ENCODE data around the gene ITIH3. TPM values are rescaled to one million over a fixed set of nuclear protein-coding genes. Genes with fewer than 3 reads are reported as not detected.

ITIH3 gene
- total RNA-seq, 1 experiment from 2014 or later, result not detected

DNA sequence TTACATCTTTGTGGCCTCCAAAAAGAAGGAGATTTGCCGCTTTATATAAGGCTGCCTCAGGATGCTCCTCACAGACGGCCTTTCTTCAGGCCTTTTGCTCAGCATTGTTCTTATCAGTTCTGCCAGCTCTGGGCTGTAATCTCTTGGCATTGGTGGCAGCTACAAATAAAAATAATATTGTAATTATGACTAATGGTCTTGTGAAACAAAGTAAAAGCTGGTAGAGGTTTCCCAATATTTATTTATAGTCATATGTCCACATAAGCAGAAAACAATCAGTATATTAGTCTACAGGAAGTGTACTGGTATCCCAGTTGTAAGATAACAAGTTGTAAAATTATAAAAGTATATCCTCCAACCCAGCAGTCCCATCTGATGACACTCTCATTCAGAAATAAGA, 31.1 kb upstream of the ITIH3 start:
- no peaks in the 10 kb centered on the region for H3K79me1 ChIP-seq (ENCODE audit: insufficient read depth, low read depth, low read length, poor library complexity, severe bottlenecking)
- Mint-ChIP-seq H3K36me3 (ENCODE audit: insufficient read depth in 1 of 3, low read depth in 3 of 3) (peaks cover 29 to 83% (median 81%) of the 10 kb centered on the region in 3 experiments; a peak in 6 of 7 replicates), H3K27ac (no peak overlapping the region), H3K27me3 (ENCODE audit: low read depth) (no peaks in the 10 kb centered on the region), H3K9me3 (no peaks in the 10 kb centered on the region), H3K4me1 (no peaks in the 10 kb centered on the region), H3K4me3 (no peak overlapping the region)
- H3K27ac ChIP-seq (ENCODE audit: insufficient read length, low read depth, low read length), result no peak overlapping the region
- no peak overlapping the region for H3K18ac ChIP-seq (ENCODE audit: insufficient read length, low read depth, low read length)
- H4K5ac ChIP-seq (ENCODE audit: insufficient read length, low read depth, low read length), result no peak overlapping the region
- H2BK20ac ChIP-seq (ENCODE audit: low read depth, low read length, poor library complexity, severe bottlenecking), result no peak overlapping the region
- no peak overlapping the region for H3K9ac ChIP-seq (ENCODE audit: extremely low read depth, insufficient read length, low read length)
- H3K23ac ChIP-seq (ENCODE audit: insufficient read length, low read depth, low read length), result no peak overlapping the region
- TF ChIP-seq, protein P1, sequence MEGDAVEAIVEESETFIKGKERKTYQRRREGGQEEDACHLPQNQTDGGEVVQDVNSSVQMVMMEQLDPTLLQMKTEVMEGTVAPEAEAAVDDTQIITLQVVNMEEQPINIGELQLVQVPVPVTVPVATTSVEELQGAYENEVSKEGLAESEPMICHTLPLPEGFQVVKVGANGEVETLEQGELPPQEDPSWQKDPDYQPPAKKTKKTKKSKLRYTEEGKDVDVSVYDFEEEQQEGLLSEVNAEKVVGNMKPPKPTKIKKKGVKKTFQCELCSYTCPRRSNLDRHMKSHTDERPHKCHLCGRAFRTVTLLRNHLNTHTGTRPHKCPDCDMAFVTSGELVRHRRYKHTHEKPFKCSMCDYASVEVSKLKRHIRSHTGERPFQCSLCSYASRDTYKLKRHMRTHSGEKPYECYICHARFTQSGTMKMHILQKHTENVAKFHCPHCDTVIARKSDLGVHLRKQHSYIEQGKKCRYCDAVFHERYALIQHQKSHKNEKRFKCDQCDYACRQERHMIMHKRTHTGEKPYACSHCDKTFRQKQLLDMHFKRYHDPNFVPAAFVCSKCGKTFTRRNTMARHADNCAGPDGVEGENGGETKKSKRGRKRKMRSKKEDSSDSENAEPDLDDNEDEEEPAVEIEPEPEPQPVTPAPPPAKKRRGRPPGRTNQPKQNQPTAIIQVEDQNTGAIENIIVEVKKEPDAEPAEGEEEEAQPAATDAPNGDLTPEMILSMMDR (conservative IDR thresholded peaks at IDR 0.05), result no peak
- H3K27me3 ChIP-seq (ENCODE audit: insufficient read depth, low read length), result no peaks in the 10 kb centered on the region
- no peaks in the 10 kb centered on the region for H3K23me2 ChIP-seq (ENCODE audit: insufficient read length, low read depth, low read length, poor library complexity, severe bottlenecking)
- H4K20me1 ChIP-seq (ENCODE audit: control insufficient read depth, insufficient read depth, insufficient read length), result no peaks in the 10 kb centered on the region
- no peak overlapping the region for H4K91ac ChIP-seq (ENCODE audit: insufficient read length, low read depth, low read length)
- H2AFZ ChIP-seq (ENCODE audit: low read length), result no peak overlapping the region
- no peak overlapping the region for H2BK120ac ChIP-seq (ENCODE audit: low read depth, low read length, poor library complexity, severe bottlenecking)
- no peaks in the 10 kb centered on the region for H3K4me1 ChIP-seq (ENCODE audit: insufficient read depth, low read length)
- no peak overlapping the region for H2BK15ac ChIP-seq (ENCODE audit: low read depth, low read length)
- no peak overlapping the region for H3T11ph ChIP-seq (ENCODE audit: low read length)
- H4K8ac ChIP-seq (replicated peaks; ENCODE audit: insufficient read length, low read depth, low read length), result no peak overlapping the region
- no peak for DNase-seq
- no peak overlapping the region for H3K4me2 ChIP-seq (ENCODE audit: insufficient read depth, insufficient read length, low read length)
- H2BK5ac ChIP-seq (ENCODE audit: insufficient read length, low read length), result no peak overlapping the region
- H3K4ac ChIP-seq (ENCODE audit: low read depth, low read length), result no peak overlapping the region
- no peak overlapping the region for H3K14ac ChIP-seq (ENCODE audit: insufficient read depth, low read length)
- no peak overlapping the region for H2BK12ac ChIP-seq (ENCODE audit: insufficient read length, low read depth, low read length)
- WGBS (ENCODE audit: extremely low coverage, insufficient read length, low lambda C conversion rate), result no CpG with 5 or more reads among the region's 2 CpGs
- H3K79me2 ChIP-seq (ENCODE audit: insufficient read depth, low read length), result no peaks in the 10 kb centered on the region
- H3K9me3 ChIP-seq (ENCODE audit: control insufficient read depth, low read depth, low read length), result no peaks in the 10 kb centered on the region
- H2AK5ac ChIP-seq (ENCODE audit: insufficient read length, low read length), result no peak overlapping the region
- H3K56ac ChIP-seq (ENCODE audit: insufficient read length, low read depth, low read length), result no peak overlapping the region

All from H9 (cell line).